ENCODE results near the gene SCCPDH.

- TF ChIP-seq, protein P1, sequence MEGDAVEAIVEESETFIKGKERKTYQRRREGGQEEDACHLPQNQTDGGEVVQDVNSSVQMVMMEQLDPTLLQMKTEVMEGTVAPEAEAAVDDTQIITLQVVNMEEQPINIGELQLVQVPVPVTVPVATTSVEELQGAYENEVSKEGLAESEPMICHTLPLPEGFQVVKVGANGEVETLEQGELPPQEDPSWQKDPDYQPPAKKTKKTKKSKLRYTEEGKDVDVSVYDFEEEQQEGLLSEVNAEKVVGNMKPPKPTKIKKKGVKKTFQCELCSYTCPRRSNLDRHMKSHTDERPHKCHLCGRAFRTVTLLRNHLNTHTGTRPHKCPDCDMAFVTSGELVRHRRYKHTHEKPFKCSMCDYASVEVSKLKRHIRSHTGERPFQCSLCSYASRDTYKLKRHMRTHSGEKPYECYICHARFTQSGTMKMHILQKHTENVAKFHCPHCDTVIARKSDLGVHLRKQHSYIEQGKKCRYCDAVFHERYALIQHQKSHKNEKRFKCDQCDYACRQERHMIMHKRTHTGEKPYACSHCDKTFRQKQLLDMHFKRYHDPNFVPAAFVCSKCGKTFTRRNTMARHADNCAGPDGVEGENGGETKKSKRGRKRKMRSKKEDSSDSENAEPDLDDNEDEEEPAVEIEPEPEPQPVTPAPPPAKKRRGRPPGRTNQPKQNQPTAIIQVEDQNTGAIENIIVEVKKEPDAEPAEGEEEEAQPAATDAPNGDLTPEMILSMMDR (IDR thresholded peaks at IDR 0.05): no peak
- TF ChIP-seq POLR2A (IDR thresholded peaks at IDR 0.05) (no peak), EP300 (IDR thresholded peaks at IDR 0.05; ENCODE audit: low read depth) (no peak), POLR2AphosphoS5 (IDR thresholded peaks at IDR 0.05) (no peak)
Observed at GRCh38 chr1:246687002-246687401, 37.2 kb upstream of the SCCPDH start.
